NCI-H146 treated with DMSO at 0.1 percent for 48 hours (cell line): ENCODE data around the gene CEP164.
A peak's percentile ranks its signal among the peaks of the same experiment; 100 is the strongest.

ENCODE experiments used
- DNase-seq: peaks from one replicate; lab custom pipeline; 2025; ENCODE audit not compliant: unreplicated experiment; lab: John Stamatoyannopoulos, UW

The CEP164 gene

GRCh38 chr11:117327567-117328374 lies at the start of gene CEP164:
Gene CEP164, plus strand, starts transcription at chr11:117327854. Its CDS starts 10,733 bp downstream, at chr11:117338587.
- DNase-seq: peak; percentile 94

GRCh38 chr11:117278347-117278746 lies 49.3 kb upstream of the CEP164 start:
- no peak for DNase-seq

- no peak for DNase-seq
Measured at GRCh38 chr11:117279711-117280376, 47.8 kb upstream of the CEP164 start.

GRCh38 chr11:117281159-117281558 lies 46.5 kb upstream of the CEP164 start:
- DNase-seq: no peak

- DNase-seq: no peak
Measured at GRCh38 chr11:117281869-117282268, 45.8 kb upstream of the CEP164 start.

- DNase-seq: no peak
Measured at GRCh38 chr11:117282956-117283355, 44.7 kb upstream of the CEP164 start.

GRCh38 chr11:117284053-117284452 lies 43.6 kb upstream of the CEP164 start:
- DNase-seq: no peak

- no peak for DNase-seq
Measured at GRCh38 chr11:117286588-117286987, 41.1 kb upstream of the CEP164 start.

GRCh38 chr11:117287668-117288067 lies 40.0 kb upstream of the CEP164 start:
- DNase-seq: no peak

- no peak for DNase-seq
Measured at GRCh38 chr11:117289795-117290194, 37.9 kb upstream of the CEP164 start.

GRCh38 chr11:117290809-117291396 lies 36.8 kb upstream of the CEP164 start, which contains the start of gene BACE1-AS:
Gene BACE1-AS, plus strand, starts transcription at chr11:117291346.
- DNase-seq: no peak

- DNase-seq: no peak
Measured at GRCh38 chr11:117292616-117293015, 35.0 kb upstream of the CEP164 start.

- DNase-seq: no peak
Measured at GRCh38 chr11:117295438-117296137, 32.1 kb upstream of the CEP164 start.

GRCh38 chr11:117296881-117297280 lies 30.8 kb upstream of the CEP164 start:
- no peak for DNase-seq

GRCh38 chr11:117298195-117298594 lies 29.5 kb upstream of the CEP164 start:
- no peak for DNase-seq

GRCh38 chr11:117299351-117300282 lies 28.0 kb upstream of the CEP164 start:
- DNase-seq: no peak

GRCh38 chr11:117300283-117300663 lies 27.4 kb upstream of the CEP164 start:
- no peak for DNase-seq

GRCh38 chr11:117300773-117301172 lies 26.9 kb upstream of the CEP164 start:
- DNase-seq: no peak

GRCh38 chr11:117302228-117302627 lies 25.4 kb upstream of the CEP164 start:
- DNase-seq: no peak

- DNase-seq: peak; percentile 94
Measured at GRCh38 chr11:117303101-117303500, 24.6 kb upstream of the CEP164 start.
